ENCODE results near the gene HMG20B.
A peak's percentile ranks its signal among the peaks of the same experiment; 100 is the strongest.

The HMG20B gene

GRCh38 chr19:3622224-3622623, 49.5 kb downstream of the HMG20B start:
- no peaks in the 10 kb centered on the region for H3K27me3 ChIP-seq (ENCODE audit: insufficient read depth, low read depth)
- no peak for TF ChIP-seq CTCF (conservative IDR thresholded peaks at IDR 0.05; ENCODE audit: low read depth, low read length)
- no peak overlapping the region for H3K4me3 ChIP-seq (IDR thresholded peaks at IDR 0.05; ENCODE audit: insufficient read depth, low read depth, low read length)
- peaks cover 22% of the 10 kb centered on the region for H3K4me1 ChIP-seq (ENCODE audit: low read depth, poor library complexity, severe bottlenecking)
- no peaks in the 10 kb centered on the region for H4K20me1 ChIP-seq (ENCODE audit: insufficient read depth)
- peaks cover 28% of the 10 kb centered on the region for H3K79me2 ChIP-seq (ENCODE audit: insufficient read depth, low read depth)
- H3K4me2 ChIP-seq: no peak overlapping the region
- H3K27ac ChIP-seq: no peak overlapping the region
- H3K36me3 ChIP-seq (ENCODE audit: insufficient read depth): no peaks in the 10 kb centered on the region
- H2AFZ ChIP-seq (ENCODE audit: low read depth): no peak overlapping the region
- H3K9ac ChIP-seq: no peak overlapping the region

- peaks cover 28% of the 10 kb centered on the region for H3K79me2 ChIP-seq (ENCODE audit: insufficient read depth, low read depth)
- no peaks in the 10 kb centered on the region for H3K27me3 ChIP-seq (ENCODE audit: insufficient read depth, low read depth)
- H3K9ac ChIP-seq: no peak overlapping the region
- H3K36me3 ChIP-seq (ENCODE audit: insufficient read depth): no peaks in the 10 kb centered on the region
- H3K4me3 ChIP-seq (IDR thresholded peaks at IDR 0.05; ENCODE audit: insufficient read depth, low read depth, low read length): no peak overlapping the region
- no peak overlapping the region for H2AFZ ChIP-seq (ENCODE audit: low read depth)
- no peak for TF ChIP-seq CTCF (conservative IDR thresholded peaks at IDR 0.05; ENCODE audit: low read depth, low read length)
- peaks cover 17% of the 10 kb centered on the region for H3K4me1 ChIP-seq (ENCODE audit: low read depth, poor library complexity, severe bottlenecking)
- no peak overlapping the region for H3K27ac ChIP-seq
- no peaks in the 10 kb centered on the region for H4K20me1 ChIP-seq (ENCODE audit: insufficient read depth)
- no peak overlapping the region for H3K4me2 ChIP-seq
Measured at GRCh38 chr19:3623716-3624115, 51.0 kb downstream of the HMG20B start.

- Histone ChIP-seq H3K27me3 (ENCODE audit: insufficient read depth, low read depth) (no peaks in the 10 kb centered on the region), H4K20me1 (ENCODE audit: insufficient read depth) (no peaks in the 10 kb centered on the region), H3K79me2 (ENCODE audit: insufficient read depth, low read depth) (peaks cover 28% of the 10 kb centered on the region), H3K9ac (peak overlapping the region; percentile 67; the same call in 1 of the 2 replicates), H3K4me2 (peak overlapping the region; percentile 91), H2AFZ (ENCODE audit: low read depth) (peak overlapping the region; percentile 39), H3K27ac (peak overlapping the region; percentile 77), H3K4me3 (IDR thresholded peaks at IDR 0.05; ENCODE audit: insufficient read depth, low read depth, low read length) (no peak overlapping the region), H3K4me1 (ENCODE audit: low read depth, poor library complexity, severe bottlenecking) (peaks cover 11% of the 10 kb centered on the region), H3K36me3 (ENCODE audit: insufficient read depth) (no peaks in the 10 kb centered on the region)
- TF ChIP-seq CTCF (conservative IDR thresholded peaks at IDR 0.05; ENCODE audit: low read depth, low read length): no peak
Measured at GRCh38 chr19:3625996-3626472, 53.3 kb downstream of the HMG20B start.

GRCh38 chr19:3626473-3627350, 54.0 kb downstream of the HMG20B start, which contains the start of gene CACTIN:
Gene CACTIN (minus strand): TSS chr19:3626790. CDS start chr19:3626762, 28 bp downstream.
- no peak for TF ChIP-seq CTCF (conservative IDR thresholded peaks at IDR 0.05; ENCODE audit: low read depth, low read length)
- Histone ChIP-seq H2AFZ (ENCODE audit: low read depth) (peak within 1 kb of the TSS; percentile 39), H3K9ac (peak within 1 kb of the TSS; percentile 67; the same call in 1 of the 2 replicates), H4K20me1 (ENCODE audit: insufficient read depth) (no peaks in the 10 kb centered on the region), H3K36me3 (ENCODE audit: insufficient read depth) (no peaks in the 10 kb centered on the region), H3K79me2 (ENCODE audit: insufficient read depth, low read depth) (peaks cover 28% of the 10 kb centered on the region), H3K4me3 (IDR thresholded peaks at IDR 0.05; ENCODE audit: insufficient read depth, low read depth, low read length) (no peak within 1 kb of the TSS), H3K27ac (peak within 1 kb of the TSS; percentile 77), H3K27me3 (ENCODE audit: insufficient read depth, low read depth) (no peaks in the 10 kb centered on the region), H3K4me2 (peak within 1 kb of the TSS; percentile 91), H3K4me1 (ENCODE audit: low read depth, poor library complexity, severe bottlenecking) (peaks cover 11% of the 10 kb centered on the region)

Data from KMS-11 (cell line).